GM23338 (cell line): ENCODE measurements around the gene YBEY.

Source experiments
- CREB1 ChIP-seq: fragments of 250-450 bp; sonication (Bioruptor Pico); IDR thresholded peaks from 2 replicates; pipeline ENCODE4 v1.5.0; 2020; ENCODE audit warnings: low read depth, mild to moderate bottlenecking, moderate library complexity
- EZH2 ChIP-seq: fragments of 200-600 bp; sonication (generic); IDR thresholded peaks from one replicate; pipeline ENCODE4 v1.8.0; 2017; ENCODE audit warnings: antibody characterized with exemption, mild to moderate bottlenecking, low read depth; ENCODE audit not compliant: unreplicated experiment
- JUNB ChIP-seq: IDR thresholded peaks from one replicate; pipeline ENCODE4 v1.6.1; 2016; ENCODE audit warnings: antibody characterized with exemption; ENCODE audit not compliant: unreplicated experiment
- POLR2AphosphoS5 ChIP-seq: IDR thresholded peaks from 2 replicates; pipeline ENCODE4 v1.6.1; 2016; ENCODE audit warnings: antibody characterized with exemption, low read depth
- TF ChIP-seq, protein P1 (sequence below), 2 experiments: fragments of 200-600 bp in 1 of 2; sonication (generic) in 1 of 2; conservative IDR thresholded peaks; 2 replicates each; pipeline versions ENCODE4 v1.5.1 to v1.6.1; 2016 to 2017; ENCODE audit warnings: antibody characterized with exemption in 2 of 2, low read depth in 2 of 2, mild to moderate bottlenecking in 2 of 2, moderate library complexity in 1 of 2

GRCh38 chr21:46239817-46240325 lies 46.3 kb upstream of the YBEY start:
- TF ChIP-seq EZH2, result no peak
- TF ChIP-seq CREB1 (CRISPR knock-in tag), result no peak
- TF ChIP-seq, protein P1, sequence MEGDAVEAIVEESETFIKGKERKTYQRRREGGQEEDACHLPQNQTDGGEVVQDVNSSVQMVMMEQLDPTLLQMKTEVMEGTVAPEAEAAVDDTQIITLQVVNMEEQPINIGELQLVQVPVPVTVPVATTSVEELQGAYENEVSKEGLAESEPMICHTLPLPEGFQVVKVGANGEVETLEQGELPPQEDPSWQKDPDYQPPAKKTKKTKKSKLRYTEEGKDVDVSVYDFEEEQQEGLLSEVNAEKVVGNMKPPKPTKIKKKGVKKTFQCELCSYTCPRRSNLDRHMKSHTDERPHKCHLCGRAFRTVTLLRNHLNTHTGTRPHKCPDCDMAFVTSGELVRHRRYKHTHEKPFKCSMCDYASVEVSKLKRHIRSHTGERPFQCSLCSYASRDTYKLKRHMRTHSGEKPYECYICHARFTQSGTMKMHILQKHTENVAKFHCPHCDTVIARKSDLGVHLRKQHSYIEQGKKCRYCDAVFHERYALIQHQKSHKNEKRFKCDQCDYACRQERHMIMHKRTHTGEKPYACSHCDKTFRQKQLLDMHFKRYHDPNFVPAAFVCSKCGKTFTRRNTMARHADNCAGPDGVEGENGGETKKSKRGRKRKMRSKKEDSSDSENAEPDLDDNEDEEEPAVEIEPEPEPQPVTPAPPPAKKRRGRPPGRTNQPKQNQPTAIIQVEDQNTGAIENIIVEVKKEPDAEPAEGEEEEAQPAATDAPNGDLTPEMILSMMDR (conservative IDR thresholded peaks at IDR 0.05; ENCODE audit: low read depth in 2 of 2), result no peak
- TF ChIP-seq POLR2AphosphoS5, result no peak; the same call in 1 of the 2 replicates
- no peak for TF ChIP-seq JUNB
